Breast epithelium (tissue), 4 donors: ENCODE measurements around the gene GRIK4. TPM values are rescaled to one million over a fixed set of nuclear protein-coding genes. Genes with fewer than 3 reads are reported as not detected.

Experiments
- DNase-seq, 2 donors: peaks; one replicate each; pipeline ENCODE4 v3.0.0-alpha.2; 2019; ENCODE audit warnings: low spot score in 2 of 2
- H3K27ac ChIP-seq, 2 donors: fragments of 200-600 bp; sonication (generic) in 1 of 2; one replicate each; pipeline ENCODE4 v1.5.1; 2016 to 2019; ENCODE audit warnings: mild to moderate bottlenecking in 1 of 2
- H3K27me3 ChIP-seq, 2 donors: fragments of 200-600 bp; sonication (generic) in 1 of 2; one replicate each; pipeline versions ENCODE4 v1.5.1 to v1.6.0; 2017 to 2019; ENCODE audit warnings: control low read depth in 1 of 2, mild to moderate bottlenecking in 1 of 2
- H3K36me3 ChIP-seq: fragments of 200-600 bp; one replicate; pipeline ENCODE4 v1.5.1; 2019
- H3K4me1 ChIP-seq, 2 donors: fragments of 200-600 bp; sonication (generic); one replicate each; pipeline ENCODE4 v1.5.1; 2016 to 2019; ENCODE audit warnings: control low read depth in 1 of 2
- H3K4me3 ChIP-seq, 3 donors: fragments of 200-600 bp; sonication (generic); 1 replicate in 2 of 3; 2 replicates in 1 of 3; pipeline ENCODE4 v1.5.1; 2016 to 2019; ENCODE audit warnings: mild to moderate bottlenecking in 3 of 3, moderate library complexity in 2 of 3
- H3K9me3 ChIP-seq, 2 donors: fragments of 200-600 bp; sonication (generic) in 1 of 2; one replicate each; pipeline ENCODE4 v1.5.1; 2016 to 2019; ENCODE audit warnings: control low read depth in 1 of 2
- CTCF ChIP-seq, 3 donors: fragments of 450-650 bp; IDR thresholded peaks; one replicate each; pipeline ENCODE4 v1.5.1; 2016 to 2017; ENCODE audit warnings: antibody characterized with exemption in 3 of 3, mild to moderate bottlenecking in 3 of 3, moderate library complexity in 3 of 3
- POLR2A ChIP-seq: fragments of 450-650 bp; IDR thresholded peaks from one replicate; pipeline ENCODE4 v1.6.1; 2016; ENCODE audit warnings: antibody characterized with exemption, mild to moderate bottlenecking, moderate library complexity
- POLR2AphosphoS5 ChIP-seq, 3 donors: sonication (generic); formaldehyde crosslinking; IDR thresholded peaks; one replicate each; pipeline ENCODE4 v1.6.1; 2017; ENCODE audit warnings: antibody characterized with exemption in 3 of 3
- intact Hi-C: fragments of 100-400 bp; cut with DNase I; formaldehyde crosslinking; loops from one replicate; pipeline ENCODE4 v1.15.1; 2023; ENCODE audit warnings: low total_unique reads
- total RNA-seq, 3 donors: library from RNA; depleted of rRNA; stranded (reverse); fragments of >200 nt; gene quantifications; one replicate each; pipeline ENCODE4 v1.1.0, GENCODE V29; 2016

The GRIK4 gene
- total RNA-seq, 3 donors from 2014 or later = 0.29 to 0.66 TPM; not detected in 1

- Histone ChIP-seq H3K27me3 (no peaks in the 10 kb centered on the region), H3K27ac (no peak overlapping the region), H3K9me3 (no peaks in the 10 kb centered on the region), H3K36me3 (no peaks in the 10 kb centered on the region), H3K4me3 (no peak overlapping the region), H3K4me1 (no peaks in the 10 kb centered on the region)
- intact Hi-C loops = no loop called here
- TF ChIP-seq POLR2AphosphoS5 (IDR thresholded peaks at IDR 0.05) (no peak), CTCF (IDR thresholded peaks at IDR 0.05) (no peak), POLR2A (no peak)
- no peak for DNase-seq
Measured at GRCh38 chr11:120839846-120840402, 328.4 kb downstream of the GRIK4 start.

- Histone ChIP-seq H3K9me3 (no peaks in the 10 kb centered on the region), H3K27ac (no peak overlapping the region), H3K4me3 (no peak overlapping the region), H3K36me3 (no peaks in the 10 kb centered on the region), H3K27me3 (no peaks in the 10 kb centered on the region), H3K4me1 (no peaks in the 10 kb centered on the region)
- no peak for DNase-seq
- TF ChIP-seq CTCF (IDR thresholded peaks at IDR 0.05) = no peak
- no peak for TF ChIP-seq POLR2AphosphoS5 (IDR thresholded peaks at IDR 0.05)
- no peak for TF ChIP-seq POLR2A
- intact Hi-C loops = no loop called here
Measured at GRCh38 chr11:120840661-120841060, 329.1 kb downstream of the GRIK4 start.

GRCh38 chr11:120841074-120841473 lies 329.5 kb downstream of the GRIK4 start:
- no peaks in the 10 kb centered on the region for H3K27me3 ChIP-seq
- no peak overlapping the region for H3K4me3 ChIP-seq
- TF ChIP-seq POLR2A = no peak
- no peak for TF ChIP-seq POLR2AphosphoS5 (IDR thresholded peaks at IDR 0.05)
- no peak for TF ChIP-seq CTCF (IDR thresholded peaks at IDR 0.05)
- no peaks in the 10 kb centered on the region for H3K36me3 ChIP-seq
- no peak for DNase-seq
- no peaks in the 10 kb centered on the region for H3K9me3 ChIP-seq
- no peak overlapping the region for H3K27ac ChIP-seq
- H3K4me1 ChIP-seq = no peaks in the 10 kb centered on the region
- intact Hi-C loops = no loop called here

GRCh38 chr11:120842195-120842594 lies 330.6 kb downstream of the GRIK4 start:
- no peaks in the 10 kb centered on the region for H3K27me3 ChIP-seq

GRCh38 chr11:120853435-120853834 lies 341.9 kb downstream of the GRIK4 start:
- H3K27me3 ChIP-seq = no peaks in the 10 kb centered on the region
- no peak for DNase-seq
- H3K4me3 ChIP-seq = no peak overlapping the region
- intact Hi-C loops = no loop called here
- H3K27ac ChIP-seq = no peak overlapping the region
- TF ChIP-seq POLR2AphosphoS5 (IDR thresholded peaks at IDR 0.05) (no peak), POLR2A (no peak)
- H3K4me1 ChIP-seq = no peaks in the 10 kb centered on the region
- H3K9me3 ChIP-seq = no peaks in the 10 kb centered on the region
- H3K36me3 ChIP-seq = no peaks in the 10 kb centered on the region

More at GRCh38 chr11:120842195-120842594, 330.6 kb downstream of the GRIK4 start:
- Histone ChIP-seq H3K4me1 (no peaks in the 10 kb centered on the region), H3K9me3 (no peaks in the 10 kb centered on the region), H3K36me3 (no peaks in the 10 kb centered on the region), H3K4me3 (no peak overlapping the region), H3K27ac (no peak overlapping the region)
- intact Hi-C loops = no loop called here
- TF ChIP-seq POLR2A (no peak), CTCF (IDR thresholded peaks at IDR 0.05) (no peak), POLR2AphosphoS5 (IDR thresholded peaks at IDR 0.05) (no peak)
- DNase-seq = no peak

- no peaks in the 10 kb centered on the region for H3K27me3 ChIP-seq
- TF ChIP-seq POLR2A = no peak
- TF ChIP-seq CTCF (IDR thresholded peaks at IDR 0.05) = no peak
- no peak for TF ChIP-seq POLR2AphosphoS5 (IDR thresholded peaks at IDR 0.05)
- DNase-seq = no peak
- no peaks in the 10 kb centered on the region for H3K4me1 ChIP-seq
- no peak overlapping the region for H3K4me3 ChIP-seq
- intact Hi-C loops = no loop called here
- H3K36me3 ChIP-seq = no peaks in the 10 kb centered on the region
- no peaks in the 10 kb centered on the region for H3K9me3 ChIP-seq
- H3K27ac ChIP-seq = no peak overlapping the region
Measured at GRCh38 chr11:120854988-120855387, 343.4 kb downstream of the GRIK4 start.
